GM12878 (cell line): ENCODE data around the gene OR2L8. TPM values are rescaled to one million over a fixed set of nuclear protein-coding genes. Genes with fewer than 3 reads are reported as not detected.

Source experiments
- ATAC-seq: fragments of 200-7000 bp; cut with Tn5 transposase; 3 replicates; pipeline ENCODE4 v1.9.1; 2020; ENCODE audit warnings: mild to moderate bottlenecking, moderate library complexity
- BruUV-seq: library from RNA; stranded (reverse); fragments of 400-500 nt; replicated peaks from 2 replicates; lab custom pipeline; 2021; lab: Mats Ljungman, UMichigan
- CTCF ChIA-PET: fragments of 300-600 bp; sonication (Branson Sonifier 250); formaldehyde crosslinking; extraction: SDS; loops from one replicate; lab custom pipeline; 2021; ENCODE audit warnings: inconsistent platforms; lab: Yijun Ruan, JAX
- POLR2A ChIA-PET: fragments of 350-600 bp; formaldehyde crosslinking; extraction: SDS; loops from one replicate; lab custom pipeline; 2021; ENCODE audit warnings: inconsistent platforms; lab: Charles Lee
- RAD21 ChIA-PET: fragments of 300-600 bp; sonication (Branson Sonifier 250); formaldehyde crosslinking; loops from one replicate; lab custom pipeline; 2023; ENCODE audit warnings: antibody characterized with exemption; ENCODE audit not compliant: unreplicated experiment; lab: Charles Lee
- SMC1A ChIA-PET: fragments of 300-600 bp; sonication (Branson Sonifier 250); formaldehyde crosslinking; loops from one replicate; lab custom pipeline; 2023; ENCODE audit not compliant: unreplicated experiment, uncharacterized antibody; lab: Charles Lee
- DNase-seq: peaks from one replicate; pipeline ENCODE4 v3.0.0-alpha.2; 2011; ENCODE audit warnings: low read depth, low spot score
- FAIRE-seq: peaks from 3 replicates; lab custom pipeline; 2011; peaks lifted over from hg19 to GRCh38; lab: Jason Lieb, UNC
- H2AFZ ChIP-seq: 2 replicates; pipeline ENCODE4 v1.6.0; 2011; ENCODE audit warnings: low read depth, low read length, control low read depth; ENCODE audit not compliant: control insufficient read depth
- H3K27ac ChIP-seq: 2 replicates; pipeline ENCODE4 v1.5.1; 2011; ENCODE audit warnings: control low read depth; ENCODE audit not compliant: control insufficient read depth, insufficient read depth
- H3K27me3 ChIP-seq, 2 experiments: replicated peaks in 1 of 2; 2 replicates each; pipeline versions ENCODE4 v1.6.0 to v1.6.1; 2011; ENCODE audit warnings: low read length in 1 of 2; ENCODE audit not compliant: control insufficient read depth in 2 of 2, insufficient read depth in 2 of 2
- H3K36me3 ChIP-seq, 2 experiments: 2 replicates each; pipeline ENCODE4 v1.5.1; 2011; ENCODE audit warnings: low read length in 1 of 2; ENCODE audit not compliant: control insufficient read depth in 2 of 2, insufficient read depth in 2 of 2
- H3K4me1 ChIP-seq: 2 replicates; pipeline ENCODE4 v1.6.1; 2011; ENCODE audit warnings: mild to moderate bottlenecking, low read length, moderate library complexity, mixed read lengths; ENCODE audit not compliant: control insufficient read depth, insufficient read depth
- H3K4me2 ChIP-seq: 2 replicates; pipeline ENCODE4 v1.6.0; 2011; ENCODE audit warnings: control low read depth; ENCODE audit not compliant: control insufficient read depth, insufficient read depth
- H3K4me3 ChIP-seq: fragments of 200-600 bp; sonication (generic); 2 replicates; pipeline ENCODE4 v1.5.1; 2016
- H3K79me2 ChIP-seq: 2 replicates; pipeline ENCODE4 v1.6.0; 2011; ENCODE audit warnings: low read length; ENCODE audit not compliant: control insufficient read depth, insufficient read depth
- H3K9ac ChIP-seq: 2 replicates; pipeline ENCODE4 v1.8.0; 2011; ENCODE audit warnings: low read length, control low read depth, mixed read lengths; ENCODE audit not compliant: control insufficient read depth, insufficient read depth
- H3K9me3 ChIP-seq: replicated peaks from 3 replicates; pipeline ENCODE4 v1.5.1; 2011; ENCODE audit warnings: mild to moderate bottlenecking, low read length; ENCODE audit not compliant: control insufficient read depth, insufficient read depth
- H4K20me1 ChIP-seq: 2 replicates; pipeline ENCODE4 v1.6.0; 2011; ENCODE audit not compliant: control insufficient read depth, insufficient read depth
- ASH2L ChIP-seq: fragments of 300-600, 200-600 bp; sonication (generic); IDR thresholded peaks from 2 replicates; pipeline ENCODE4 v1.6.1; 2017; ENCODE audit warnings: low read depth, mild to moderate bottlenecking, borderline replicate concordance
- ATF7 ChIP-seq: fragments of 450-650 bp; IDR thresholded peaks from 2 replicates; pipeline ENCODE4 v1.6.1; 2016; ENCODE audit warnings: low read depth, mild to moderate bottlenecking
- EGR1 ChIP-seq, 2 experiments: IDR thresholded peaks; 1 replicate in 1 of 2; 2 replicates in 1 of 2; pipeline ENCODE4 v1.6.1; 2011 to 2012; ENCODE audit warnings: low read depth in 2 of 2, low read length in 2 of 2, borderline replicate concordance in 1 of 2, mild to moderate bottlenecking in 1 of 2, moderate library complexity in 1 of 2
- WGBS: methylation state at CpG from one replicate; pipeline ENCODE4 v1.1.6; 2016; ENCODE audit warnings: low lambda C conversion rate; ENCODE audit not compliant: insufficient replicate concordance, insufficient coverage; ENCODE audit errors: missing lambda C conversion rate; 5-methylcytosine and 5-hydroxymethylcytosine counted together
- in situ Hi-C: fragments of 300-500 bp; cut with MboI; formaldehyde crosslinking; loops from 9 replicates; pipeline ENCODE4 v1.14.3; 2018; ENCODE audit warnings: mixed read lengths
- intact Hi-C: fragments of 100-400 bp; cut with micrococcal nuclease; formaldehyde crosslinking; loops from one replicate; pipeline ENCODE4 v1.14.2; 2022; ENCODE audit not compliant: unreplicated experiment
- polyA plus RNA-seq, 11 experiments: library from polyadenylated mRNA; depleted of rRNA in 4 of 11; unstranded in 6 of 11; stranded (reverse) in 5 of 11; fragments of >200 nt; fragmentation: Nextera tagmentation in 4 of 11; fragmentation: Illumina TruSeq in 1 of 11; extraction: Ambion mirVana in 4 of 11; extraction: Trizol in 1 of 11; gene quantifications; 1 replicate in 1 of 11; 2 replicates in 10 of 11; pipeline versions ENCODE4 v1.2.1 to v1.2.3, GENCODE V29; 2011 to 2016; ENCODE audit warnings: inconsistent platforms in 2 of 11, missing spikeins in 2 of 11, low read depth in 1 of 11
- total RNA-seq, 4 experiments: library from RNA; depleted of rRNA in 3 of 4; stranded (reverse); fragments of >200 nt in 3 of 4; fragmentation: Illumina TruSeq in 1 of 4; extraction: Trizol in 1 of 4; gene quantifications; 2 replicates each; pipeline versions ENCODE4 v1.2.1 to v1.2.3, GENCODE V29; 2013 to 2021
- TF ChIP-seq, protein P1 (sequence below): fragments of 450-650 bp; IDR thresholded peaks from 2 replicates; pipeline ENCODE4 v1.6.1; 2017; ENCODE audit warnings: mild to moderate bottlenecking, moderate library complexity
- TF ChIP-seq, protein P2 (sequence below): IDR thresholded peaks from 2 replicates; pipeline ENCODE4 v1.6.1; 2011; ENCODE audit warnings: borderline replicate concordance, low read depth, mild to moderate bottlenecking, moderate library complexity, low read length; ENCODE audit not compliant: insufficient read depth, poor library complexity, severe bottlenecking

Gene OR2L8
- total and polyA plus RNA-seq, 10 of the 15 experiments (the other 5 are each of a cell fraction or from before 2014, with no cell fraction given): not detected

DNA sequence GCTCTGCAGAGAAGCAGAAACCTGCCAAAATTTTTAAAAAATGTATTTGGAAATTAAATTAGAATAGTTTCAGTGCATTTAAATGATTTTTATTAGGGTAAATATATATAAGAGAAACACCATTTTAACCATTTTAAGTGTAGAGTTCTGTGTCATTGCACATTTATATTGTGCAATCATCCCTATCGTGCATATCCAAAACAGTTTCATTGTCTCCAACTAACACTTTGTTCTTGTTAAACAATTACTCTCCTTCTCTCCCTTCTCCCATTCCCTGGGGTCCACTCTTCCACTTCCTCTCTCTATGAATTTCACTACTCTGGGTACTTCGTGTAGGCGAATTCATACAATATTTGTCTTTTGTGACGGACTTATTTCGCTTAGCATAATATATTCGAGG, 6.0 kb upstream of the OR2L8 start:
- Histone ChIP-seq H3K4me3 (no peak overlapping the region), H3K4me1 (no peaks in the 10 kb centered on the region), H3K27me3 (no peaks in the 10 kb centered on the region), H3K27ac (no peak overlapping the region), H3K36me3 (no peaks in the 10 kb centered on the region), H3K79me2 (no peaks in the 10 kb centered on the region), H2AFZ (no peak overlapping the region), H3K9me3 (no peaks in the 10 kb centered on the region), H3K9ac (no peak overlapping the region), H3K4me2 (no peak overlapping the region), H4K20me1 (no peaks in the 10 kb centered on the region)
- no TSS peak for BruUV-seq
- SMC1A ChIA-PET: interaction anchor here (0.6 kb wide), 1 partner anchor 947 kb away, joined by 3 read pairs; no protein-coding TSS in a partner anchor
- RAD21 ChIA-PET: no interaction called here
- TF ChIP-seq, protein P1, sequence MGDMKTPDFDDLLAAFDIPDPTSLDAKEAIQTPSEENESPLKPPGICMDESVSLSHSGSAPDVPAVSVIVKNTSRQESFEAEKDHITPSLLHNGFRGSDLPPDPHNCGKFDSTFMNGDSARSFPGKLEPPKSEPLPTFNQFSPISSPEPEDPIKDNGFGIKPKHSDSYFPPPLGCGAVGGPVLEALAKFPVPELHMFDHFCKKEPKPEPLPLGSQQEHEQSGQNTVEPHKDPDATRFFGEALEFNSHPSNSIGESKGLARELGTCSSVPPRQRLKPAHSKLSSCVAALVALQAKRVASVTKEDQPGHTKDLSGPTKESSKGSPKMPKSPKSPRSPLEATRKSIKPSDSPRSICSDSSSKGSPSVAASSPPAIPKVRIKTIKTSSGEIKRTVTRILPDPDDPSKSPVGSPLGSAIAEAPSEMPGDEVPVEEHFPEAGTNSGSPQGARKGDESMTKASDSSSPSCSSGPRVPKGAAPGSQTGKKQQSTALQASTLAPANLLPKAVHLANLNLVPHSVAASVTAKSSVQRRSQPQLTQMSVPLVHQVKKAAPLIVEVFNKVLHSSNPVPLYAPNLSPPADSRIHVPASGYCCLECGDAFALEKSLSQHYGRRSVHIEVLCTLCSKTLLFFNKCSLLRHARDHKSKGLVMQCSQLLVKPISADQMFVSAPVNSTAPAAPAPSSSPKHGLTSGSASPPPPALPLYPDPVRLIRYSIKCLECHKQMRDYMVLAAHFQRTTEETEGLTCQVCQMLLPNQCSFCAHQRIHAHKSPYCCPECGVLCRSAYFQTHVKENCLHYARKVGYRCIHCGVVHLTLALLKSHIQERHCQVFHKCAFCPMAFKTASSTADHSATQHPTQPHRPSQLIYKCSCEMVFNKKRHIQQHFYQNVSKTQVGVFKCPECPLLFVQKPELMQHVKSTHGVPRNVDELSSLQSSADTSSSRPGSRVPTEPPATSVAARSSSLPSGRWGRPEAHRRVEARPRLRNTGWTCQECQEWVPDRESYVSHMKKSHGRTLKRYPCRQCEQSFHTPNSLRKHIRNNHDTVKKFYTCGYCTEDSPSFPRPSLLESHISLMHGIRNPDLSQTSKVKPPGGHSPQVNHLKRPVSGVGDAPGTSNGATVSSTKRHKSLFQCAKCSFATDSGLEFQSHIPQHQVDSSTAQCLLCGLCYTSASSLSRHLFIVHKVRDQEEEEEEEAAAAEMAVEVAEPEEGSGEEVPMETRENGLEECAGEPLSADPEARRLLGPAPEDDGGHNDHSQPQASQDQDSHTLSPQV: no peak
- TF ChIP-seq EGR1 (IDR thresholded peaks at IDR 0.05; ENCODE audit: borderline replicate concordance in 1 of 2, low read depth in 2 of 2, low read length in 2 of 2) (no peak), ATF7 (no peak), ASH2L (no peak)
- TF ChIP-seq, protein P2, sequence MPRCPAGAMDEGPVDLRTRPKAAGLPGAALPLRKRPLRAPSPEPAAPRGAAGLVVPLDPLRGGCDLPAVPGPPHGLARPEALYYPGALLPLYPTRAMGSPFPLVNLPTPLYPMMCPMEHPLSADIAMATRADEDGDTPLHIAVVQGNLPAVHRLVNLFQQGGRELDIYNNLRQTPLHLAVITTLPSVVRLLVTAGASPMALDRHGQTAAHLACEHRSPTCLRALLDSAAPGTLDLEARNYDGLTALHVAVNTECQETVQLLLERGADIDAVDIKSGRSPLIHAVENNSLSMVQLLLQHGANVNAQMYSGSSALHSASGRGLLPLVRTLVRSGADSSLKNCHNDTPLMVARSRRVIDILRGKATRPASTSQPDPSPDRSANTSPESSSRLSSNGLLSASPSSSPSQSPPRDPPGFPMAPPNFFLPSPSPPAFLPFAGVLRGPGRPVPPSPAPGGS: no peak
- ATAC-seq (no peak), FAIRE-seq (no peak), DNase-seq (no peak)
- in situ Hi-C loops (no loop called here), intact Hi-C loops (no loop called here)
- POLR2A ChIA-PET: no interaction called here
- CTCF ChIA-PET: no interaction called here
- WGBS: 47% methylated on average over 6 of the region's 6 CpGs
